HepG2 (cell line): ENCODE measurements around the gene ROBO2. TPM values are rescaled to one million over a fixed set of nuclear protein-coding genes. Genes with fewer than 3 reads are reported as not detected.

Experiments
- ATAC-seq: fragments of 200-7000 bp; cut with Tn5 transposase; 3 replicates; pipeline ENCODE4 v1.9.1; 2020; ENCODE audit warnings: mild to moderate bottlenecking, moderate library complexity
- BruUV-seq: library from RNA; stranded (reverse); fragments of 400-500 nt; replicated peaks from 2 replicates; lab custom pipeline; 2021; lab: Mats Ljungman, UMichigan
- CTCF ChIA-PET: fragments of 300-600 bp; formaldehyde crosslinking; extraction: SDS; loops from one replicate; lab custom pipeline; 2021; ENCODE audit warnings: low total read pairs, inconsistent platforms, low intra/inter-chr PET ratio; lab: Yijun Ruan, JAX
- POLR2A ChIA-PET: fragments of 350-600 bp; sonication (Branson Sonifier 250); formaldehyde crosslinking; loops from one replicate; lab custom pipeline; 2020; ENCODE audit warnings: antibody characterized with exemption, inconsistent platforms; lab: Yijun Ruan, JAX
- DNase-seq: peaks from one replicate; pipeline ENCODE4 v3.0.0-alpha.2; 2015; ENCODE audit warnings: low spot score
- FAIRE-seq: peaks from 3 replicates; lab custom pipeline; 2011; peaks lifted over from hg19 to GRCh38; lab: Jason Lieb, UNC
- H2AFZ ChIP-seq: one replicate; pipeline ENCODE4 v1.6.1; 2011; ENCODE audit warnings: low read length, inconsistent platforms
- H3K27ac ChIP-seq: fragments of 300-600 bp; 3 replicates; pipeline ENCODE4 v1.8.0; 2011; ENCODE audit warnings: mixed run types, mild to moderate bottlenecking, mixed read lengths, low read length, inconsistent platforms; ENCODE audit not compliant: insufficient read depth; ENCODE audit errors: extremely low read length
- H3K27me3 ChIP-seq, 2 experiments: fragments of 200-600 bp in 1 of 2; 2 replicates in 1 of 2; 3 replicates in 1 of 2; pipeline versions ENCODE4 v1.6.0 to v1.8.0; 2011; ENCODE audit warnings: low read length in 2 of 2, mild to moderate bottlenecking in 2 of 2, moderate library complexity in 2 of 2, inconsistent platforms in 1 of 2; ENCODE audit not compliant: insufficient read depth in 2 of 2, control insufficient read depth in 1 of 2
- H3K36me3 ChIP-seq, 2 experiments: fragments of 200-600 bp in 1 of 2; replicated peaks in 1 of 2; 2 replicates in 1 of 2; 3 replicates in 1 of 2; pipeline versions ENCODE4 v1.5.1 to v1.8.0; 2011; ENCODE audit warnings: low read length in 2 of 2, inconsistent platforms in 1 of 2; ENCODE audit not compliant: insufficient read depth in 2 of 2, control insufficient read depth in 1 of 2
- H3K4me1 ChIP-seq: 2 replicates; pipeline ENCODE4 v1.5.1; 2012; ENCODE audit warnings: low read length, inconsistent platforms; ENCODE audit not compliant: insufficient read depth
- H3K4me2 ChIP-seq: 2 replicates; pipeline ENCODE4 v1.6.0; 2011; ENCODE audit warnings: low read depth, low read length, inconsistent platforms
- H3K4me3 ChIP-seq, 3 experiments: fragments of 200-600 bp in 1 of 3; sonication (generic), shearing (Covaris generic) in 1 of 3; replicated peaks in 1 of 3; 2 replicates each; pipeline ENCODE4 v1.5.1; 2011 to 2016; ENCODE audit warnings: low read length in 3 of 3, inconsistent platforms in 2 of 3, low read depth in 2 of 3, mild to moderate bottlenecking in 2 of 3, control low read depth in 1 of 3, mixed read lengths in 1 of 3; ENCODE audit not compliant: insufficient read depth in 1 of 3
- H3K79me2 ChIP-seq: one replicate; pipeline ENCODE4 v1.6.1; 2011; ENCODE audit warnings: low read length, inconsistent platforms; ENCODE audit not compliant: insufficient read depth
- H3K9ac ChIP-seq: 2 replicates; pipeline ENCODE4 v1.6.0; 2011; ENCODE audit warnings: mild to moderate bottlenecking, low read depth, low read length, inconsistent platforms; ENCODE audit not compliant: insufficient read depth
- H3K9me3 ChIP-seq: 2 replicates; pipeline ENCODE4 v1.5.1; 2012; ENCODE audit warnings: mild to moderate bottlenecking, low read length
- H4K20me1 ChIP-seq: 2 replicates; pipeline ENCODE4 v1.6.0; 2011; ENCODE audit warnings: inconsistent platforms, mild to moderate bottlenecking, low read length, moderate library complexity; ENCODE audit not compliant: insufficient read depth
- AGO2 ChIP-seq: fragments of 200-400 bp; formaldehyde crosslinking; optimal IDR thresholded peaks from 2 replicates; pipeline ENCODE3; 2017; ENCODE audit warnings: mild to moderate bottlenecking, low read depth, low read length, moderate library complexity
- ELF1 ChIP-seq: sonication (generic); formaldehyde crosslinking; IDR thresholded peaks from 2 replicates; pipeline ENCODE4 v1.4.0; 2020; ENCODE audit warnings: missing genetic modification reagents
- RFXANK ChIP-seq: IDR thresholded peaks from 2 replicates; pipeline ENCODE4 v1.6.1; 2016
- ZMYM4 ChIP-seq: sonication (generic); formaldehyde crosslinking; IDR thresholded peaks from 2 replicates; pipeline ENCODE4 v1.8.1; 2023; ENCODE audit warnings: mild to moderate bottlenecking, missing genetic modification reagents
- ZNF34 ChIP-seq: sonication (generic); formaldehyde crosslinking; IDR thresholded peaks from 2 replicates; pipeline ENCODE4 v1.4.0; 2020; ENCODE audit warnings: mild to moderate bottlenecking, missing genetic modification reagents, borderline replicate concordance
- ZNF468 ChIP-seq: sonication (generic); formaldehyde crosslinking; IDR thresholded peaks from 2 replicates; pipeline ENCODE4 v1.8.0; 2022; ENCODE audit warnings: mild to moderate bottlenecking, moderate library complexity, missing genetic modification reagents
- ZNF567 ChIP-seq: sonication (generic); formaldehyde crosslinking; IDR thresholded peaks from 2 replicates; pipeline ENCODE4 v1.8.1; 2023; ENCODE audit warnings: mild to moderate bottlenecking, missing genetic modification reagents, borderline replicate concordance
- ZNF737 ChIP-seq: sonication (generic); formaldehyde crosslinking; IDR thresholded peaks from 2 replicates; pipeline ENCODE4 v1.5.0; 2020; ENCODE audit warnings: missing genetic modification reagents, mild to moderate bottlenecking, borderline replicate concordance
- WGBS: methylation state at CpG from one replicate; pipeline ENCODE4 v1.1.6; 2017; ENCODE audit warnings: low lambda C conversion rate; 5-methylcytosine and 5-hydroxymethylcytosine counted together
- in situ Hi-C: cut with HindIII; loops from 2 replicates; pipeline ENCODE4 v1.10.0; 2017; ENCODE audit warnings: low pct_unique_long_range_greater_than_20kb; ENCODE audit not compliant: extremely low pct_ligation_motif_present
- intact Hi-C: fragments of 100-400 bp; cut with micrococcal nuclease; formaldehyde crosslinking; loops from one replicate; pipeline ENCODE4 v1.10.0; 2022; ENCODE audit not compliant: unreplicated experiment
- polyA plus RNA-seq, 8 experiments: library from polyadenylated mRNA; depleted of rRNA in 3 of 8; stranded (reverse) in 7 of 8; unstranded in 1 of 8; fragments of >200 nt; fragmentation: Illumina TruSeq in 4 of 8; extraction: Trizol in 4 of 8; gene quantifications; 2 replicates each; pipeline versions ENCODE4 v1.2.1 to v1.2.3, GENCODE V29; 2011 to 2016; ENCODE audit warnings: low read depth in 4 of 8, missing spikeins in 1 of 8, mixed read lengths in 1 of 8; ENCODE audit not compliant: insufficient read depth in 1 of 8
- total RNA-seq, 5 experiments: library from RNA; depleted of rRNA; stranded (reverse); fragments of >200 nt; fragmentation: Illumina TruSeq; extraction: Trizol; gene quantifications; 2 replicates each; pipeline ENCODE4 v1.2.3, GENCODE V29; 2016; ENCODE audit warnings: low read depth in 1 of 5
- TF ChIP-seq, protein P1 (sequence below): sonication (generic); formaldehyde crosslinking; IDR thresholded peaks from 2 replicates; pipeline ENCODE4 v1.4.0; 2020; ENCODE audit warnings: mild to moderate bottlenecking, missing genetic modification reagents
- TF ChIP-seq, protein P2 (sequence below): sonication (generic); formaldehyde crosslinking; IDR thresholded peaks from 2 replicates; pipeline ENCODE4 v1.5.1; 2020; ENCODE audit warnings: missing genetic modification reagents, mild to moderate bottlenecking, borderline replicate concordance

The ROBO2 gene
- total and polyA plus RNA-seq, 2 of the 13 experiments (the other 11 are each of a cell fraction or from before 2014, with no cell fraction given): not detected

GRCh38 chr3:77526573-77527113 is 486.7 kb downstream of the ROBO2 start:
- no peak for DNase-seq
- no peaks in the 10 kb centered on the region for H4K20me1 ChIP-seq
- TF ChIP-seq ZNF468 (CRISPR knock-in tag): no peak
- no peak for TF ChIP-seq ZNF737 (CRISPR knock-in tag)
- TF ChIP-seq, protein P1, sequence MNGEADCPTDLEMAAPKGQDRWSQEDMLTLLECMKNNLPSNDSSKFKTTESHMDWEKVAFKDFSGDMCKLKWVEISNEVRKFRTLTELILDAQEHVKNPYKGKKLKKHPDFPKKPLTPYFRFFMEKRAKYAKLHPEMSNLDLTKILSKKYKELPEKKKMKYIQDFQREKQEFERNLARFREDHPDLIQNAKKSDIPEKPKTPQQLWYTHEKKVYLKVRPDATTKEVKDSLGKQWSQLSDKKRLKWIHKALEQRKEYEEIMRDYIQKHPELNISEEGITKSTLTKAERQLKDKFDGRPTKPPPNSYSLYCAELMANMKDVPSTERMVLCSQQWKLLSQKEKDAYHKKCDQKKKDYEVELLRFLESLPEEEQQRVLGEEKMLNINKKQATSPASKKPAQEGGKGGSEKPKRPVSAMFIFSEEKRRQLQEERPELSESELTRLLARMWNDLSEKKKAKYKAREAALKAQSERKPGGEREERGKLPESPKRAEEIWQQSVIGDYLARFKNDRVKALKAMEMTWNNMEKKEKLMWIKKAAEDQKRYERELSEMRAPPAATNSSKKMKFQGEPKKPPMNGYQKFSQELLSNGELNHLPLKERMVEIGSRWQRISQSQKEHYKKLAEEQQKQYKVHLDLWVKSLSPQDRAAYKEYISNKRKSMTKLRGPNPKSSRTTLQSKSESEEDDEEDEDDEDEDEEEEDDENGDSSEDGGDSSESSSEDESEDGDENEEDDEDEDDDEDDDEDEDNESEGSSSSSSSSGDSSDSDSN (CRISPR knock-in tag): no peak
- TF ChIP-seq AGO2: no peak
- TF ChIP-seq, protein P2, sequence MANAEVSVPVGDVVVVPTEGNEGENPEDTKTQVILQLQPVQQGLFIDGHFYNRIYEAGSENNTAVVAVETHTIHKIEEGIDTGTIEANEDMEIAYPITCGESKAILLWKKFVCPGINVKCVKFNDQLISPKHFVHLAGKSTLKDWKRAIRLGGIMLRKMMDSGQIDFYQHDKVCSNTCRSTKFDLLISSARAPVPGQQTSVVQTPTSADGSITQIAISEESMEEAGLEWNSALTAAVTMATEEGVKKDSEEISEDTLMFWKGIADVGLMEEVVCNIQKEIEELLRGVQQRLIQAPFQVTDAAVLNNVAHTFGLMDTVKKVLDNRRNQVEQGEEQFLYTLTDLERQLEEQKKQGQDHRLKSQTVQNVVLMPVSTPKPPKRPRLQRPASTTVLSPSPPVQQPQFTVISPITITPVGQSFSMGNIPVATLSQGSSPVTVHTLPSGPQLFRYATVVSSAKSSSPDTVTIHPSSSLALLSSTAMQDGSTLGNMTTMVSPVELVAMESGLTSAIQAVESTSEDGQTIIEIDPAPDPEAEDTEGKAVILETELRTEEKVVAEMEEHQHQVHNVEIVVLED (CRISPR knock-in tag): no peak
- TF ChIP-seq RFXANK (CRISPR knock-in tag): no peak
- TF ChIP-seq ZMYM4 (CRISPR knock-in tag): no peak
- TF ChIP-seq ELF1 (CRISPR knock-in tag): no peak
- TF ChIP-seq ZNF567: no peak
- TF ChIP-seq ZNF34 (CRISPR knock-in tag): no peak
- H3K9me3 ChIP-seq: no peaks in the 10 kb centered on the region
- no peak overlapping the region for H3K4me2 ChIP-seq
- ATAC-seq: no peak
- CTCF ChIA-PET: no interaction called here
- BruUV-seq: no TSS peak
- H3K36me3 ChIP-seq: no peaks in the 10 kb centered on the region
- WGBS: 20% methylated on average over 4 of the region's 4 CpGs
- no peak for FAIRE-seq
- H3K27me3 ChIP-seq: no peaks in the 10 kb centered on the region
- in situ Hi-C loops (no loop called here), intact Hi-C loops (no loop called here)
- no peak overlapping the region for H3K4me3 ChIP-seq
- no peaks in the 10 kb centered on the region for H3K79me2 ChIP-seq
- no peak overlapping the region for H3K9ac ChIP-seq
- H2AFZ ChIP-seq: no peak overlapping the region
- H3K27ac ChIP-seq: no peak overlapping the region
- POLR2A ChIA-PET: no interaction called here
- H3K4me1 ChIP-seq: no peaks in the 10 kb centered on the region
